NCI-H2107 (cell line): ENCODE data around the gene ACOXL.

Experiments used
- DNase-seq: peaks from one replicate; lab custom pipeline; 2025; lab: John Stamatoyannopoulos, UW

ACOXL gene

DNA sequence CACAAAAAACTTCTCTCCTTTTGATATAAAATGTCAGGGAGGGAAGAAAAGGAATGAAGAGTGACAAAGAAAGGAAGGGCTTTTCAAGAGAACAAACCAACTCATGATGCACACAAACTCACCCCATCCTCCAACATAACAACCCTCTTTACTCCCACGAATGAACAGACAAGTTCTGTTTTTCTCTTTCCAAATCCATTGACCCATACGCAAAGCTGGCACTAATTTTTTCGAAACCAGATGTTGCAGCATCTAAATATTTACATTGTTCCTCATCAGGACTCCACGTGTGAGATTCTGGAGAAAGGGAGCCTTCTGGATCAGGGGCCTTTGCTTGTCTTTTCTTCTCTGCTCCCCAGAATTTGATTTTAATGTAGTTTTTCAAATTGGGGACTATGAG lies 245.0 kb downstream of the ACOXL start:
- no peak for DNase-seq

DNA sequence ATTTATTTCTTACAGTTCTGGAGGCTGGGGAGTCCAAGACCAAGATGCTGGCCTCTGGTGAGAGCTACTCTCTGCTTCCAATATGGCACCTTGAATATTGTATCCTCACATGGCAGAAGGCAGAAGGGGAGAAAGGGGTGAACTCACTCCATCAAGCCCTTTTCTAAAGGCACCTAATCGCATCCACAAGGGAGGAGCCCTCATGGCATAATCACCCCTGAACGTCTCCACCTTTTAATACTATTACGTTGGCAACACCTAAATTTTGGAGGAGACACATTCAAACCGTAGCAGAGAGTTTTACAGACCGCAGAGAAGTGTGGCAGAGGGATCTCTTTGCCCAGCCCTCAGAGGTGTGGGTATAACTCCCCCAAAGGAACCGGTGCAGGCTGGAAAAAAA lies 245.8 kb downstream of the ACOXL start:
- DNase-seq, result no peak

DNA sequence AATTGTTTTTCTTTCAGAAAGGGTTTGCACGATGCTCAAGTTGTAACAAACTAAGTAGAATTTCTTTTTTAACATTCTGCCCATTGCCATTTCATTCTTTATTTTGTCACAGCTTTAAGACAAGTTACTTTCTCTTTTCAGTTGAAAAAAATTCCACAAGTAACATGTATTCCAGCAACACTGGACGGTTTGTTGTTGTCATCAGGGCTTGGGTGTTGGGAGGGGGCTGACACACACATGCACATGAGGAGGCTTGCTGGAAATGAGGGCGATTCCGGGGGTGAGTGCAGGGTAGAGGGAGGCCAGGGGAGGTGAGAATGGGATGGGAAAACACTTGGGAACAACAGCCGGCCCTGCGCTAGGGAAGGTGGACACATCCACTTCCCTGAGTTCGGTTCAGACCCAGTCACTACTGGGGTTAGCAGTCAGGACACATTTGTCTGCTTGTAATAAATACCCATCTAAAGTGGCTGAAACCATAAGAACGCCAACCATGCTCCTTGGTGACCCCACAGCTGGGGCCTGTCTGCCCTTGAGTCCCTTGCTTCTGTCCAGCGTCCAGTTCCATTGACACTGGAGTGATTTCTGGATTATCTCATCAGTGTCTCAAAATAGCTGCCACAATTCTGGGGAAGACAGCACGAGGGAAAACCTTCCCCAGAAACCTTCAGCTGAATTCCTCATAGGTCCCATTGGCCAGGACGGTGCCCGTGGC lies 246.5 kb downstream of the ACOXL start:
- DNase-seq, result no peak

DNA sequence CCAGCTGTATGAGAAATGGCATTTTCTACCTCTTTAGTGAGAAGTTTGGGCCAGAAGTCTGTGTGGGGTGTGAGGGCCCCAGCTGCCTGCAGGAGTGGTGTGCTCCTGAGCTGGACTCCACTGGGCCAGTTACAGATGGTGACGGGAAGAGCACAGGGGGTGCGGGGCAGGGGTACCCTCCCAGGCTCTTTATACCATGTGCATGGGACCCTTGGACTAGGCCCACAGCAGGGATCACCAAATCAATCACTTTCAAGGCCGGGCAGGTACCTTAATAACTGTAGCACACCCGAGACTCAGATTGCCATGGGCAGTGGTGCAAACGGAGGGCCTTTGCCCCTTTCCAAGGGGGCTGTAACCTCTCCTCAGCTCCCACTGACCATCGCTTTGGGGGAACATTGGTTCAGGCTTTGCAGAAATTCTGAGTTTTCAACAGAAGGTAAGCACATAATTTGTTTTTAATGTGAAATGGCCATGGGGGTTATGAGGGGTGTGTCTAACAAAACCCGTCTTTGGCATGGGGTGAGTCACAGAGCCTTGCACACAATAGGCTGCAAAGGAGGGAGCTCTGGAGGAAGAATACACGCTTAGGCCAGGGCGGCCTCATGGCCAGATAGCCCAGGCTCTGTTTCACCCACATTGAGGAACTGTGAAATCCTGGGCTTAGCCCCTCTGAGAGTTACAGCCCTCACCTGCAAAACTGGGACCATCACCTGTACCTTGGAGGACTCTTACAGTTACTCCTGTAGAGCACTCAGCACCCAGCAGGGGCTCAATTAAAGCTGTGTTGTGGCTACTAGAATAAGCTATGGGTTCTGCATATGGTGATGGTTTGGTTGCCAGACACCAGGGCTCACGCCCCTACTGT lies 247.3 kb downstream of the ACOXL start:
- DNase-seq, result peak; percentile 67

DNA sequence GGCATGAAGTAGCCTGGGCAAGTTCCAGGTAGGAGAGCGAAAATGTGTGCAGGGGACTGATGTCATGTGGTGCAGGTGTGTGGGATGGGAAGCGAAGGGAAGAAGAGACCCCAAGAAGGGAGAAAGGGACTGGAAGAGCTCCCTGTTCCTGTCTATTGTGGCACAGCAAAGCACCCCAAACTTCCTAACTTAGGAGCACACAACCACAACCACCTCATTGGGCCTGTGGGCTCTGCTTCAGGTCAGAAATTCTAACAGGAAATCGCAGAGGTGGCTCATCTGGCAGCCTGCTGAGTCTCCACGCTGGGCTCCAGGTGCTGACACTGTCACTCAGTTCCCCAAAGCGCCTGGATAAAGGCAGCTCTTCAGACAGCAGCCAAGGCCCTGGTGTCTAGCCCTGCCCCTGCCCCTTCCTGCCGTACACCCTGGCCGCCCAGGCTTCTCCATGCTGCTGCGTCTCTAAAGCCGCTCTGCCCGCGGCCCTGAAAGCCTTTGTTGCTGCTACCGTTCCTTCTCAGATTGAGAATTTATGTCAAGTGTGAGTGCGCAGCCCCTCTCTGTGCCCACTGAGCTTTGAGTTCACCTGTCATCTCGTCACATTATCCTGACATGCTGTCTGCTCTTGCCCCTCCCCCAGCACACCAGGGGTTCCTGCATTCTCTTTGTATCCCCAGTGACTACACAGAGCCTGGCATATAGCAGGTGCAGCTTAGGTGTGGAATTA lies 248.1 kb downstream of the ACOXL start:
- peak; percentile 50 for DNase-seq

DNA sequence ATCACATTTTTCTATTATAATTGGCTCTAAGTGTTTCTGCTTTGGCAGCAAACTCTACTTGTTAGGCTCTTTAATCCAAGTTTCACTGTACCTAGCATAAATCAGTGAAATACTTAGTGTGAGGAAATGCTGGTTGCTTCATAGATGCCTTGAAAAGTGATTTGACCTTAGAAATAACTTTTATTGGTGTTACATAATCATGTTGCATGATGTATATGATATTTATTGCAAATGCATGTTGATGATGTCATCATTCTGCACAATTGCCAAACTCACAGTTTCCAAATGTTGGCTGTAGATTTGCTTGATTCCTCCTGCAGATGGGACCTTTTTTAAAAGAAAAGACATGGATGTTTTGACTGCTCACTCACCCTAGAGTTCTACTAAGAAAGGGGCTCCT lies 250.8 kb downstream of the ACOXL start:
- no peak for DNase-seq

DNA sequence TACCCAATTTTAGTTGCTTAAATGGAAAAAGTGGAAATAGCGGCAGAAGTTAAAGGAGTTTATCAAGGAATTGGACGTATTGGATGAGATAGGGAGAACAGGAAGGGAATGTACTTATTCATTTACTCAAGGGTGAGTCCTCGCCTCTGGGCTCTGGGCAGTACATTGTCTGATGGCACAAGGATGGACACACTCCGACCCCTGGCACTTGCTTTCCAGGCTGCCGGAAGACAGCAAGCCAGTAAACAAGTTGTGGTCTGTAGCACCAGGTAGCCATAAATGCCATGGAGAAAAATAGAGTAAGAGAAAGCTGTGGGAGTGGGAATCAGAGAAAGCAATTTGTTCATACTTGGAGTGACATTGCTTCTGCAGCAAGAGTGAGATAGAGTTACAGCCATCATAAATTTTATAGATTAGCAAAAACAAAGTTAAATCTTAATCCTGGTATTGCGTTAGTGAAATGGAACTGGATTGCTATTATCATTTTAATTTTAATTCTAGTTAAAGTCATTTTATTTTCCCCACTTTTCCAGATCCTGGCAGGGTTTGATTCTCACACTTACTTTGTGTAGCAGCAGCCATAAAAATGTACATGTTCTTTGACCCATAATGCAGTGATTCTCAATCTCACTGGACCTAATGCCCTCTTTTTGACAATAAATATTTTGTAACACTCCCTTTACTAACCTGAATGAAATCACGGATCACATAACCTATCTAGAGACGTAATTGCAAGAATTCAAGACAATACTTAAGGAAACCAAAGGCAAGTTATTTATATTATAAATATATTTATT lies 252.5 kb downstream of the ACOXL start:
- no peak for DNase-seq

DNA sequence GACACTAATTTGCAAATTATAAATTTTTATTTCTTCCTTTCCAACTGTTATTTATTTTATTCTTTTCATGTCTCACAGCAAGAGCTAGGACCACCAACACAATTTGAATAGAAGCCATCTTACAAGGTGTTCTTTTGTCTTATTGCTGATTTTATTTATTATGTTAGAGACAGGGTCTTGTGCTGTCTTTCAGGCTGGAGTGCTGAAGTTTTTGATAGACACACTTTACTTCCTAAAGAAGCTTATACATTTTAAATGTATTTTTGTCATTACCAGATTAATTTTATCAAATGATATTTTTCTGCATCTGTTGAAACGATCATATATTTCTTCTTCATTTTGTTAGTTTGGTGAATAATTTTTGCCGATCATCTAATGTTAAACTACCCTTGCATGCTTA lies 258.1 kb downstream of the ACOXL start:
- DNase-seq, result no peak

DNA sequence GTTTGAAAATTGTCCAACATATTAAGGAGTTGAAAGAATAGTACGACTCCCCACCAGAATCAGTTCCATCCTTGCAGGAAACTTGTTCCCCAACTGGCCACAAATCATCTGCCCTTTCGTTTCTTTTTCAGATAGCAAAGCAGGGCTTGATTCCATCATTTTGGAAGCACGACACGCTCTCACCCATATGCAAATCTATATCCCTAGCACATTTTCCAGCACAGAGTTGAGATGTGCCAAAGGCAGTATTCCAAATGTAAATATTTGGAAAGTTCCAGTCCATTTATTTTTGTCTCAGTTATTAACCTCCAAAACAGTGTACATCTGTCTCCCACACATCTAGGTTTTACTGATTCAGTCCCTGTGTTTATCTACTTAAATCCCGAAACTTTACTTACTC lies 259.5 kb downstream of the ACOXL start:
- DNase-seq, result no peak

DNA sequence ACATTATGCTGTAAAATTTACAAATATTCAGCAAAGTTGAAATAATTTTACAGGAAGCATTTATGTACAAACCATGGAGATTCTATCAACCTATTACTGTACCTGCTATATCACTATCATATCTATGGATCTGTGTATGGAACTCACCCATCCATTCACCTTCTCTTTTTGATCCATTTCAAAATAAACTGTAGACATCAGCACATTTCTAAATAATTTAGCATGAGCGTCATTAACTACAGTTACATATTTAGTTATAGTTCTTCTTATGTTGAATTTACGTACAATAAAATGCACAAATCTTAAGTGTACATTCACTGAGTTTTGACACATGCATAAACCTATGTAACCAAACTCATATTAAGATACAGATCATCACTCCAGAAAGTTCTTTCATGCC lies 260.5 kb downstream of the ACOXL start:
- no peak for DNase-seq

DNA sequence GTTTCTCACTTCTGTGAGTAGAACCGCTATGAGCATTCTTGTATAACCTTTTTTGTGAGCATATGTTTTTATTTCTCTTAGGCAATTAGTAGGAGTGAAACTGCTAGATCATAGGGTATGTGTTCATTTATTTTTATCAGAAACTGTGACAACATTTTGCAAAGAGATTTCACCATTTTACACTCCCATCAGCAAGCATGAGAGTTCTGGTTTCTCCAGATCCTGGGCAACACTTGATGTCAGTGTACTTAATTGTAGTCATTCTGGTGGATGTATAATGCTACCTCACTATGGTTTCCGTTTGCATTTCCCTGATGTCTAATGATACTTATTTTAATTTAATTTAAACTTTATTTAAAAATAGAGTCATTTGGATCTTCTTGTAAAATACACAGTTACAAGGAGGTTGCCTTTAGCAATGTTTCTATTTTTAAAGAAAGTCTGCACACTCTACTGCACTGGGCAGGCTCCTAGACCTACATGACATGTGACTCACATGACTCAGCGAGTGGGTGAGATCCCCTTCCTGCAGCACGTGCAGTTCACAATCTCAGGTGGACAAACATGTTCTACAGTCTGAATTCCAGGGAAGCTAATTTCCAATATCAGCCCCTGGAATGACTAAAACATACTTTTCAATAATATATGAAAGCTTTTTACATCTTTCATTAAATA lies 261.3 kb downstream of the ACOXL start:
- DNase-seq, result no peak

DNA sequence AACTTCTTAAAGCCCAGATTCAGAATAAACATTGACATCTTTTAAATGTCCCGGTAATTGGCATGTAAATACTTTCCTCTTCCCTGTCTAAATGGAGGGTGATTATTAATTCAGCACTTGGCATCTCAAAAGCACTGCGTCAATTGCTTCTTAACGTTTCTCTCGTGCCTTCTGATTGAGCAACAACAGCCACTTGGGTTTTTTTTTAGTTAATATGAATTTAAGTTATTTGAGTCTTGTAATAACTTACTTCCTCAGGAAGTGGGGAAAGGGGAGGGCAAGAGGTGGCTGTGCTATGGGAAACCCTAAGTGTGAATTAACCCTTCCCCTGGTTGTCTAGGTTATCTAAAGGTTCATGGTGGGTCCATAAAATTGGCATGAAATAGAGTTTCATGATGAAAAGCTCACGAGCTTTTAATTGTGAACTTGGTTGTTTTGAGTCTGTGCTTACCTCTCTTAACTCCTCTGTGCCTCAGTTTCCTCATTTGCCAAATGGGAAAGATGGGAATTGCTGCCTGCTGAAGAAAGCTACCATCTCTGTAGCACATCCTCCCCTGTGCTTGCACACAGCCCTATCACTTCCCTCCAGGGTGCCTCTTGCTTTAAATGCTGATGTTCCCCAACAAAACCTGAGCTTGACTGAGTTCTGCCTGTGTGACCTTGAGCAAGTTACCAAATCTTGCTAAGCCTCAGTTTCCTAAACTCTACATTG lies 262.0 kb downstream of the ACOXL start:
- no peak for DNase-seq

DNA sequence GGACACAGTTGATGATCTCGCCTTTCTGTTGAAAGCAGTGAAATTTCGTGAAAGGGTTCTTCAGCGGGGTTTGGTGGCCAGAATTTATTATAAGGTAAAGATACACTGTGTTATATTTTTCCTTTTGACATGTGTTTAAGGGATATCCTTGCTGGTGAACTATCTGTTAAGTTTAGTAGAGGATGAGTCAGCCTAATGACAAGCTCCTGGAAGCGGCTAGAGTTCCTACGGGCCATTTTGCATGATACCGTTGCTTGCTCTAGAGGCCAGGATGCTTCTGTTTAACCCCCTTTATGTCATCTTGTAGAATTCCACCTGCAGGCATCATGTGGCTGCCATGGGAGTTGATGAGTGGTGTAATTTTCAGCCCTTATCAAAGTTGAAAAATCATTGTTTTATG lies 263.5 kb downstream of the ACOXL start:
- no peak for DNase-seq

DNA sequence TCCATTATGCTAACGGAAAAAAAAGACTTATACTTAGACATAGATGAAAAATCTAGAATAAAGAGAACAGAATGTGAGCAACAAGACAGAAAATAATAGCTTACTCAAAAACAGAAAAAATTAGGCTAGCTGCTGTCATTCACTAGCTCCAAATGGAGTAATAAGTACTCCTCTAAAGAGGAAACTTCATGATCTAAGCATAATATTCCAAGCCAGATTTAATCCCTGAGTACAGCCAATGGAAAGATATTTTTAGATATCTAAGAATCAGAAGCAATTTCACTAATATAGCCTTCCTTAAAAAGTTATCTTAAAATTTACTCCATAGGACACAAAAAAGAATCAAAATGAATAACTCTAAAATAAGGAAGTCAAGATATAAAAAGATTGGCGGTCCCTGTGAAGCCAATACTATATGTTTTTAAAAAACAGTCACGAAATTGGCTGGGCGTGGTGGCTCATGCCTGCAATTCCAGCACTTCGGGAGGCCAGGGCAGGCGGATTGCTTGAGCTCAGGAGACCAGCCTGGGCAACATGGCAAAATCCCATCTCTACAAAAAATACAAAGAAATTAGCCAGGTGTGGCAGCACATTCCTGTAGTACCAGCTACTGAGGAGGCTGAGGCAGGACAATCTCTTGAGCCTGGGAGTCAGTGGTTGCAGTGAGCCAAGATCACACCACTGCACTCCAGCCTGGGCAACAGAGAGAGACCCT lies 265.1 kb downstream of the ACOXL start:
- DNase-seq, result no peak

DNA sequence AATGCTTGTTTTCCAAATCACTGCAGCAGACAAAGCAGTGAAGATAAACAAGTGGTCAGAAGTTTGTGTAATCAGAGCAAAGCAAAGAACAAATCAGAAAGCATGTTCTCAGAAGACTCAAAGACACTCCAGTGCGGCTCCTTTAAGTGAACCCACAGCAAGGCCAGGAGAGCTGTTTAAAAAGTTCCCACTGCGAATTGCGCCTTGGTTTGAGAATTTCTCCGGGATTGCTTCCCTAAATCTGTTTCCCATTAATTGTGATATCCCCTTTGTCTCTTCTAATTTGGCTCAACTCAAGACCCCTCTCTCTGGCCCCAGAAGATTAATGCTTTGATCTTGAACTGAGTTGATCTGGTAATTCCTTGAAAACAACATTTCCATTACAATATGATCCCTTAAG lies 265.9 kb downstream of the ACOXL start:
- no peak for DNase-seq

DNA sequence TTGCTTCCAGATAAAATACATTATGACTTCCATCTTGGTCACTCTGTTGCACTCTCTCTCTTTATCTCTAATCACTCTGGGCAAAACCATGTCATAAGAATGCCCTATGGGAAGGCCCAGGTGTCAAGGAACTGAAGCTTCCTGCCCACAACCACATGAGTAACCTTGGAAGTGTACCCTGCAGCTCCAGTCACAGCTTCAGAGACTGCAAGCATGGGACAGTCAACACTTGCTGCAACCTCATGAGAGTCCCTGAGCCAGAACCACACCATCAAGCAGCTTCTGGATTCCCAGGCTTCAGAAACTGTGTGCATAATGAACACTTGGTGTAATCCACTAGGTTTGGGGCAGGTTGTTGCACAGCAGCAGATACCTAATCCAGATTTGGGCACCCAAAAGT lies 267.3 kb downstream of the ACOXL start:
- no peak for DNase-seq

DNA sequence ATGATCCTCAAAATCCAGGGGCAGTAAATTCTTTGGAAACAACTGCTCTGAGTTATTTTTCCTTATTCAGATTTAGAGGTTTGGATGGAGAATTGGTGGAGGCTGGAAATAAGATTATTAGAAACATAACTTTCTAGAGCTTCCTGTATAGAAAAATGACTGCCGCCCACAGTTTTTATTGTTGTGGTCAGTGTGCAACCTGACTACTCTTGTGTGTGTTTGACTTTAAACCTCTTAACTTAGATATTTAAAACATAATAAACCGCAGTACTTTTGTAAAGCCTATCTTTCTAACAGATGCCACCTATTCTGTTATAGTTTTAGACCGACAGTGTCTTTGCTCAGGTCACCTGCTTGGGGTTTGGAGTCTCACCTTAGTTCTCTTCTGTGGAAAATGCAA lies 272.9 kb downstream of the ACOXL start:
- DNase-seq, result no peak

DNA sequence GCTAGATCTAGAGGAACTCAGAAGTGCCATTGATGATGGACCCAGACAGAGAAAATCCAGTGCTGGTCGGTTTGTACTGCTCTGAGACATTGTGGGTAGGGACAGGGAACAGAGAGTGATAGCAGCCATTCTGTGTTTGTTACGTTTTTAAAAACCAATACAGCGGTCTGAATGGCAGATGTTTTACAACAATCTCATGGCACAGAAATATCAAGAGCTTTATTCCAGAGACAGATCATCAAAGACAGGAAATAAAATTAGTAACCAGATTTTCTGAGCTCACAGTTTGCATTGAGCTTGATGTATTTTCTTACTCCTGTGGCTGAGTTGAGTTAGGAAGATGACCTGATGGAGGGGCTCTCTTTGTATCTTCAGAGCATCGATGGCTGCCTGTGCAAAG lies 273.4 kb downstream of the ACOXL start:
- DNase-seq, result no peak

DNA sequence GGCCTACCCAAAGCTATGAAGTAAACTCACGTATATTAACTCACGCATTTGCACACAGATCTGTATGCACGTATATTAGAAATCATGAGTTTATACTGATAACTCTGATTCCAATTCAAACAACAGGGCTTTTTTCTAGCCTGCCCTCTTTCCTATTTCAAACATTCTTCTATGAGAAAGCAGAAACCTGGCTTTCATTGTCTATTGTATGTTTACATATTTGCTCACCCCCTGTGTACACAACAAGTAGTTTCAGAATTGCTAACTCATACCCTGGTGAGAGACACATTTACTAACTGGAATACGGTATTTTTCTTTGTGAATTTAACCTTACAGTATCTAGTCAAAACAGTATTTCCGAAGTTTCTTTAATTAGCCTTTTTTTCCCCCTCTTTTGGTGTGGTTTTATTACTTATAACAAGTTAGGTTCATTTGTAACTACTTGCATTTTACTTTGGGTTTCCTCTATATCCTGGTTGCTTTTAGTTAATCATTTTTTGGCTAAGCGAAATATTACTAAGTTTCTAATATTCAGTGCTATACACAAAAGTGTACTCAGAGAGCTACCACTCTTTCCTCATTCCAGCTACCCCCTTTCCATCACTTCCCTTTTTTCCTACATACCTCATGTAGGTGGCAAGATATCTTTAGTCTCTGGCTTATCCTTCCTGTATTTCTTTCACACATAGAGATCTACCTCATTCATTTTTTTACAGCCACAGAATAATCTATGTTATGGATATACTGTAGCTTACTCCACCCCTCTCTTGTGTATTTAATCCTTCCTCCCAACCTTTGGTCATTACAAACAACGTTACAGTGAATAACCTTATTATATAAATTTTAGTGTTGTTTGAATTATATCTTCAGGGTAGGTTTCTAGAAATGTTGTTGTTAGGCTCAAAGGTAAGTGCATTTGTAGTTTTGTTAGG lies 275.6 kb downstream of the ACOXL start:
- DNase-seq, result no peak
